HCT116 (cell line): Measurements from ENCODE around the gene CTDSPL2. TPM values are rescaled to one million over a fixed set of nuclear protein-coding genes. Genes with fewer than 3 reads are reported as not detected.

ENCODE experiments used
- ATAC-seq: fragments of 200-7000 bp; cut with Tn5 transposase; 2 replicates; pipeline ENCODE4 v1.9.1; 2020; ENCODE audit warnings: mild to moderate bottlenecking, moderate library complexity
- BruUV-seq: library from RNA; stranded (reverse); fragments of 400-500 nt; replicated peaks from 2 replicates; lab custom pipeline; 2021; lab: Mats Ljungman, UMichigan
- CTCF ChIA-PET: fragments of 300-600 bp; sonication (Branson Sonifier 250); formaldehyde crosslinking; loops from one replicate; lab custom pipeline; 2021; ENCODE audit warnings: antibody characterized with exemption; lab: Charles Lee
- POLR2A ChIA-PET: fragments of 300-600, 350-600 bp; sonication (Branson Sonifier 250); formaldehyde crosslinking; loops from one replicate; lab custom pipeline; 2021; ENCODE audit warnings: antibody characterized with exemption; lab: Charles Lee
- RAD21 ChIA-PET, 2 experiments: fragments of 300-600 bp; sonication (Branson Sonifier 250); formaldehyde crosslinking; loops; one replicate each; lab custom pipeline; 2023; ENCODE audit warnings: low total read pairs in 2 of 2; ENCODE audit not compliant: uncharacterized antibody in 2 of 2, unreplicated experiment in 2 of 2, low non-redundant PET in 1 of 2; lab: Charles Lee
- DNase-seq: peaks from one replicate; pipeline ENCODE4 v3.0.0-alpha.2; 2010; ENCODE audit warnings: low read depth, low spot score
- H2AFZ ChIP-seq: fragments of 200-600 bp; shearing (Covaris generic), sonication (generic); 2 replicates; pipeline ENCODE4 v1.6.1; 2017; ENCODE audit warnings: low read depth, mixed run types, mixed read lengths, antibody characterized with exemption, low read length; ENCODE audit not compliant: poor library complexity, severe bottlenecking
- H3K27ac ChIP-seq: 2 replicates; pipeline ENCODE4 v1.5.1; 2012; ENCODE audit warnings: low read depth, low read length
- H3K27me3 ChIP-seq: fragments of 200-600 bp; sonication (generic); 2 replicates; pipeline ENCODE4 v1.6.1; 2016; ENCODE audit warnings: mixed run types, low read length, mixed read lengths; ENCODE audit not compliant: insufficient read depth
- H3K36me3 ChIP-seq, 2 experiments: fragments of 200-500 bp in 1 of 2; fragments of 200-600 bp in 1 of 2; sonication (Bioruptor generic) in 1 of 2; sonication (generic) in 1 of 2; 2 replicates each; pipeline versions ENCODE4 v1.5.1 to v1.6.1; 2014 to 2016; ENCODE audit warnings: low read length in 2 of 2, inconsistent platforms in 1 of 2, mixed read lengths in 1 of 2, mixed run types in 1 of 2; ENCODE audit not compliant: insufficient read depth in 2 of 2, control insufficient read depth in 1 of 2
- H3K4me1 ChIP-seq, 2 experiments: fragments of 200-600 bp in 1 of 2; sonication (generic) in 1 of 2; 2 replicates each; pipeline versions ENCODE4 v1.5.1 to v1.6.1; 2012 to 2017; ENCODE audit warnings: low read length in 2 of 2, inconsistent platforms in 1 of 2, mild to moderate bottlenecking in 1 of 2, mixed read lengths in 1 of 2, mixed run types in 1 of 2, moderate library complexity in 1 of 2; ENCODE audit not compliant: insufficient read depth in 2 of 2, control insufficient read depth in 1 of 2
- H3K4me2 ChIP-seq: fragments of 200-600 bp; sonication (generic); 2 replicates; pipeline ENCODE4 v1.6.1; 2017; ENCODE audit warnings: mixed run types, low read length, mixed read lengths
- H3K4me3 ChIP-seq, 2 experiments: fragments of 200-600 bp in 1 of 2; sonication (generic) in 1 of 2; replicated peaks in 1 of 2; 2 replicates each; pipeline ENCODE4 v1.5.1; 2011 to 2016; ENCODE audit warnings: low read length in 2 of 2, control low read depth in 1 of 2, low read depth in 1 of 2, mild to moderate bottlenecking in 1 of 2, mixed read lengths in 1 of 2, mixed run types in 1 of 2
- H3K79me2 ChIP-seq: fragments of 200-600 bp; sonication (generic); 2 replicates; pipeline ENCODE4 v1.6.1; 2017; ENCODE audit warnings: mild to moderate bottlenecking, mixed run types, low read length, moderate library complexity, mixed read lengths; ENCODE audit not compliant: insufficient read depth
- H3K9ac ChIP-seq: fragments of 200-600 bp; sonication (generic); 2 replicates; pipeline ENCODE4 v1.6.1; 2016; ENCODE audit warnings: low read length, mixed read lengths
- H3K9me2 ChIP-seq: fragments of 200-600 bp; sonication (generic), shearing (Covaris generic); 2 replicates; pipeline ENCODE4 v1.6.1; 2017; ENCODE audit warnings: mixed run types, mild to moderate bottlenecking, moderate library complexity; ENCODE audit not compliant: insufficient read depth
- H3K9me3 ChIP-seq, 2 experiments: fragments of 200-500 bp in 1 of 2; fragments of 200-600 bp in 1 of 2; sonication (Bioruptor generic) in 1 of 2; sonication (generic) in 1 of 2; 2 replicates each; pipeline ENCODE4 v1.6.1; 2014 to 2017; ENCODE audit warnings: low read length in 2 of 2, mixed read lengths in 2 of 2, inconsistent platforms in 1 of 2, low read depth in 1 of 2, mild to moderate bottlenecking in 1 of 2, mixed run types in 1 of 2, moderate library complexity in 1 of 2; ENCODE audit not compliant: control insufficient read depth in 1 of 2, insufficient read depth in 1 of 2
- H4K20me1 ChIP-seq: fragments of 200-600 bp; sonication (generic), shearing (Covaris generic); 2 replicates; pipeline ENCODE4 v1.6.1; 2017; ENCODE audit warnings: mixed run types, mild to moderate bottlenecking, moderate library complexity; ENCODE audit not compliant: insufficient read depth
- ATF3 ChIP-seq: IDR thresholded peaks from 2 replicates; pipeline ENCODE4 v1.6.1; 2012
- CBX3 ChIP-seq: IDR thresholded peaks from 2 replicates; pipeline ENCODE4 v1.6.1; 2012; ENCODE audit warnings: low read depth
- CEBPB ChIP-seq: IDR thresholded peaks from 2 replicates; pipeline ENCODE4 v1.6.1; 2012; ENCODE audit warnings: low read depth
- EGR1 ChIP-seq: IDR thresholded peaks from 2 replicates; pipeline ENCODE4 v1.6.1; 2012; ENCODE audit warnings: low read depth
- ELF1 ChIP-seq: IDR thresholded peaks from 2 replicates; pipeline ENCODE4 v1.6.1; 2012; ENCODE audit warnings: low read depth, borderline replicate concordance
- EZH2 ChIP-seq: fragments of 200-600 bp; sonication (generic); IDR thresholded peaks from 2 replicates; pipeline ENCODE4 v1.6.1; 2017; ENCODE audit warnings: antibody characterized with exemption, mixed run types
- EZH2phosphoT487 ChIP-seq: fragments of 200-600 bp; IDR thresholded peaks from 2 replicates; pipeline ENCODE4 v1.6.1; 2018; ENCODE audit warnings: antibody characterized with exemption, borderline replicate concordance
- FOSL1 ChIP-seq: IDR thresholded peaks from 2 replicates; pipeline ENCODE4 v1.6.1; 2012; ENCODE audit warnings: low read depth
- JUND ChIP-seq: IDR thresholded peaks from 2 replicates; pipeline ENCODE4 v1.6.1; 2012
- MAX ChIP-seq: IDR thresholded peaks from 2 replicates; pipeline ENCODE4 v1.6.1; 2012
- POLR2A ChIP-seq: IDR thresholded peaks from 2 replicates; pipeline ENCODE4 v1.7.0; 2011; ENCODE audit warnings: borderline replicate concordance; ENCODE audit not compliant: insufficient read depth, insufficient read length; ENCODE audit errors: extremely low read depth
- POLR2AphosphoS5 ChIP-seq: IDR thresholded peaks from 2 replicates; pipeline ENCODE4 v1.6.1; 2011; ENCODE audit warnings: mild to moderate bottlenecking, low read depth, low read length, moderate library complexity
- RAD21 ChIP-seq: IDR thresholded peaks from 2 replicates; pipeline ENCODE4 v1.6.1; 2012; ENCODE audit warnings: low read depth, mild to moderate bottlenecking
- REST ChIP-seq: IDR thresholded peaks from 2 replicates; pipeline ENCODE4 v1.6.1; 2012; ENCODE audit warnings: low read depth
- SIN3A ChIP-seq: IDR thresholded peaks from 2 replicates; pipeline ENCODE4 v1.6.1; 2012; ENCODE audit warnings: low read depth
- SRF ChIP-seq: IDR thresholded peaks from 2 replicates; pipeline ENCODE4 v1.6.1; 2012; ENCODE audit warnings: low read depth
- TCF7L2 ChIP-seq: IDR thresholded peaks from 2 replicates; pipeline ENCODE4 v1.7.0; 2011; ENCODE audit warnings: borderline replicate concordance, inconsistent platforms; ENCODE audit not compliant: insufficient read depth, insufficient read length; ENCODE audit errors: extremely low read depth
- ZBTB33 ChIP-seq: IDR thresholded peaks from 2 replicates; pipeline ENCODE4 v1.6.1; 2011; ENCODE audit warnings: mild to moderate bottlenecking, low read length, moderate library complexity; ENCODE audit not compliant: insufficient replicate concordance; ENCODE audit errors: extremely low read depth
- ZFX ChIP-seq: fragments of 450-650 bp; IDR thresholded peaks from 2 replicates; pipeline ENCODE4 v1.6.1; 2017
- ZNF274 ChIP-seq: fragments of 200-500 bp; sonication (Bioruptor generic); IDR thresholded peaks from 2 replicates; pipeline ENCODE4 v1.6.1; 2014; ENCODE audit warnings: mild to moderate bottlenecking, low read depth, low read length, inconsistent platforms
- intact Hi-C: fragments of 100-400 bp; cut with micrococcal nuclease; formaldehyde crosslinking; loops from 2 replicates; pipeline ENCODE4 v1.10.0; 2022
- total RNA-seq: library from RNA; stranded (reverse); gene quantifications from one replicate; pipeline ENCODE4 v1.2.1, GENCODE V29; 2021; ENCODE audit not compliant: unreplicated experiment

Gene CTDSPL2
- total RNA-seq, 1 experiment from 2014 or later = 56.0 TPM

- BruUV-seq = no TSS peak
- ChIA-PET CTCF (interaction anchor here (0.5 to 2.5 kb wide), 4 partner anchors 9 to 174 kb away, joined by 3 to 8 read pairs (median 4); partner anchors contain the start of genes CTDSPL2 and PATL2), RAD21 (interaction anchor here (0.6 kb wide), 2 partner anchors 249 to 736 kb away, joined by 3 to 4 read pairs; partner anchors contain the start of gene GOLM2 (in 1 of the 2)), POLR2A (interaction anchor here (0.7 to 1.8 kb wide), 7 partner anchors 9 to 301 kb away, joined by 3 to 15 read pairs (median 3); partner anchors contain the start of genes B2M and CTDSPL2)
- no peaks in the 10 kb centered on the region for H3K9me3 ChIP-seq
- H3K27ac ChIP-seq = peak within 1 kb of the TSS; percentile 97
- DNase-seq = peak; percentile 89
- peak within 1 kb of the TSS; percentile 87 for H3K4me2 ChIP-seq
- ATAC-seq = peak; percentile 90
- no peaks in the 10 kb centered on the region for H3K9me2 ChIP-seq
- H3K9ac ChIP-seq = peak within 1 kb of the TSS; percentile 100
- peaks cover 9 to 32% of the 10 kb centered on the region in 2 experiments; a peak in 3 of 4 replicates for H3K4me1 ChIP-seq
- no peak within 1 kb of the TSS for H2AFZ ChIP-seq
- intact Hi-C loops = loop anchor here (1.0 kb wide), 1 partner anchor 110 kb away; the partner anchor contains the start of gene CTDSPL2
- no peaks in the 10 kb centered on the region for H3K27me3 ChIP-seq
- H3K79me2 ChIP-seq = peaks cover 60% of the 10 kb centered on the region
- peaks cover 29% of the 10 kb centered on the region; the same call in 1 of the 2 replicates for H4K20me1 ChIP-seq
- H3K36me3 ChIP-seq = peaks cover 4 to 26% of the 10 kb centered on the region in 2 experiments
- peak within 1 kb of the TSS; percentile 69 to 73 for H3K4me3 ChIP-seq
- peak; percentile 96 for TF ChIP-seq ZFX
- no peak for TF ChIP-seq ELF1
- no peak for TF ChIP-seq ATF3
- no peak for TF ChIP-seq EZH2
- no peak for TF ChIP-seq TCF7L2
- TF ChIP-seq POLR2A = no peak
- peak; percentile 85 for TF ChIP-seq POLR2AphosphoS5
- no peak for TF ChIP-seq ZNF274
- TF ChIP-seq FOSL1 = peak; percentile 47
- 0 out of 2 replicates have a peak, but pooled peaks have one; percentile 29 for TF ChIP-seq CBX3
- TF ChIP-seq EGR1 = peak; percentile 54; the same call in 1 of the 2 replicates
- TF ChIP-seq EZH2phosphoT487 = no peak
- TF ChIP-seq CEBPB = no peak
- no peak for TF ChIP-seq SRF
- peak; percentile 70 for TF ChIP-seq JUND
- peak; percentile 78 for TF ChIP-seq MAX
- no peak for TF ChIP-seq REST
- peak; percentile 87; the same call in 1 of the 2 replicates for TF ChIP-seq SIN3A
- no peak for TF ChIP-seq ZBTB33
- TF ChIP-seq RAD21 = no peak
Measured at GRCh38 chr15:44536962-44537734, 109.7 kb downstream of the CTDSPL2 start, which contains the start of gene EIF3J. TSS of gene EIF3J (plus strand) at chr15:44537147. CDS start at chr15:44537195, 48 bp downstream.
